GM19025 (cell line): Measurements from ENCODE around the gene GINS1.
"Not testable (repeated sequence)": the region's sequence is repeated elsewhere in the genome, so short reads cannot be mapped to it uniquely, and the experiment has no call there.

Experiments
- ATAC-seq: cut with Tn5 transposase; IDR thresholded peaks from one replicate; pipeline ENCODE4 v1.9.1; 2021; ENCODE audit warnings: mild to moderate bottlenecking, low read depth, moderate library complexity; ENCODE audit not compliant: unreplicated experiment

Gene GINS1

DNA sequence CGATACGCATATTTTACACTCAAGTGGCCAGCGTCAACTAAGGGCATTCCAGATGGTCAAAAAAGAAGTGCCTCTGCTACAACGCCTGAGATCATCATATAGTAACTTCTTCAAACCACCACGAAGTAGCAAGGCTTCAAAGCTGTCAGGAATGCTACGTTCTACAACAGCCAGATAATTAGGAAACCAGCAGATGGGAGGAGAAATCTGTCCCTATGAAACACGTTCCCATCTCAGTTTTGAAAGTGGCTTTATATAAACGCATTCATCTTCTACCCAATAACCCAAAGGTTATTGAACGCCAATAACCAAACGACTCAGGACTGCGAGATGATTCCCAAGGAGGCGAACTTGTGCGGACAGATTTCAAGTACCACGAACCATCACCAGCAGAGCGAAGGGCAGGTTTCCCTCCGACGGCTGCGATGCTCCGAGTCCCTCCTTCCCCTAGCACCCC is 18.0 kb upstream of the GINS1 start:
- no peak for ATAC-seq

DNA sequence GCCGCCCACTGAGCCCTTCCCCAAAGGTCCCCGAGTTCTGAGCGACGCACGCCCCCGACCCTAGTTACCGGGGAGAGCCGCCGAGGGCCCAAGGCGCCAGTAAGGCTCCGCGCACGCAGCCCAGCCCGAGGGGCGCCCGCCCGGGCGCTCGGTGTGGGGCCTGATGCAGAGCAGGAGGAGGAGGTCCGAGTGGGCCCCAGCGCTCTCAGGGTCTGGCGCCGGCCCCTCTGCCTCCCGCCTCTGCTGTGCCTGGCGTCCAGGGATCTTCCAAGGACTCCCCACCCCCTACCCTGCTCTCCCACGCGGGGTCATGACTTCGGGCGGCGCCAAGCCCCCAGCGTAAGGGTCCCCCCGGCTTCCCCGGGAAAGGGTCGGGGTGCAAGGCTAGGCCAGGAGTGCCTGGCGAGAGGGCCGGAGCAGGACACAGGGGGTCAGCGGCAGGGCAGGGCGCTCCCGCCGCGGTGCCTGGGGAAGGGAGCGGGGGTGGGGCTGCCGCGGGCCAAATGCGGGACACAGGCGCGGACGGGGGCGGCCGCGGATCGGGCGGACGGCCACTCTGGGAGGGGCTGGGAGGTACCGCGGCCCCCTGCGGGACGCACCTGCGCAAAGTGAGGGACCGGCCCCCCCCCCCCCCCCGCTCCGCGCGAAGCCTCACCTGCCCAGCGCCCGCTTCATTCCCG is 17.5 kb upstream of the GINS1 start:
- peak; percentile 19 for ATAC-seq

GRCh38 chr20:25390538-25391528 is 16.6 kb upstream of the GINS1 start, which contains the start of gene ABHD12:
TSS of gene ABHD12 (minus strand) at chr20:25390835. CDS start at chr20:25390703, 132 bp downstream.
- ATAC-seq = peak; percentile 93

- ATAC-seq = no peak
Measured at GRCh38 chr20:25394276-25394675, 13.2 kb upstream of the GINS1 start.

- no peak for ATAC-seq
Measured at GRCh38 chr20:25394996-25395395, 12.5 kb upstream of the GINS1 start.

GRCh38 chr20:25397096-25397495 is 10.4 kb upstream of the GINS1 start:
- ATAC-seq = no peak

DNA sequence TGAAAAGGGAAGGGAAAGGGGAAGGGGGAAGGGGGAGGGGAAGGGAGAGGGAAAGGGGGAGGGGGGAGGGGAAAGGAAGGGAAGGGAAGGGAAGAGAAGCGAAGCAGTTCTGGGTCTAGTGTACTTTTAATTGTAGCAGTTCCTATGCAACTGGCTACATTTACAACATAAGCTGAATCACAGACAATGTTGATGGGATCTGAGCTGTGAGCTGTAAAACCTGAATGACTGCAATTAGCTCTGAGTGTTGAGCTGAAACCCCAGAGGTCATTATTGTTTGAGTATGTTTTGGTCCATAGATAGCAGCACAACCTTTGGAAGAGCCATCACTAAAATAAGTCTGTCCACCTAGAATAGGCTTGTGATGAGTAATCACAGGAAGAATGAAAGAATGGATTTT is 9.7 kb upstream of the GINS1 start:
- ATAC-seq = no peak

DNA sequence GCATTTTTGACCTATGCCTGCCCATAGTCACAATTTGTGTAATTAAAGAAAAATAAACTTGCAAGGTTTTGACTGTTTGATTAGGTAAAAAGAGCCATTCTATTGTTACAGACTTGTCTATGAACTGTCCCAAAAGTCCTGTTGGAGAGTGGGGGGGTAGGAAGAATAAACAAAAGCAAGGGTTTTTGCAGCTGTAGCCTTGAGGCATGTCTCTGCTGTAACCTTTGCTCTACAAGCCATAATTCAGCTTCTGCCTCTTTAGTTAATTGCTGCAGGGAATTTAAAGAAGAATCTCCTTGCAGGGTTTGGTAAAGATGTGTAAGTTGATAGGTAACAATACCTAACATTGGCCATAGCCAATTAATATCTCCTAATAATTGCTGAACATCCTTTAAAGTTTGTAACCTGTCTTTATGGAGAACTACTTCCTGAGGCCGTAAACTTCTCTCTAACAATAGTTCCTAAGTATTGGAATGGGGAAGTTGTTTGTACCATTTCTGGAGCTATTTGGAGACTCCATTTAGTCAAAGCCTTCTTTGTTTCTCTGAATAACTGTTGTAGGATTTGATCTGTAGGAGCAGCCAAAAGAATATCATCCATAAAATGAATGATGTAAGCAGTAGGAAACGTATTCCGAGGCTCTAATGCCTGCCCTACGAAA is 9.0 kb upstream of the GINS1 start:
- no peak for ATAC-seq

GRCh38 chr20:25399037-25399430 is 8.4 kb upstream of the GINS1 start:
- ATAC-seq = peak; percentile 70

- ATAC-seq = not testable (repeated sequence)
Measured at GRCh38 chr20:25400291-25400732, 7.2 kb upstream of the GINS1 start.

- ATAC-seq = no peak
Measured at GRCh38 chr20:25402583-25402982, 4.9 kb upstream of the GINS1 start.

DNA sequence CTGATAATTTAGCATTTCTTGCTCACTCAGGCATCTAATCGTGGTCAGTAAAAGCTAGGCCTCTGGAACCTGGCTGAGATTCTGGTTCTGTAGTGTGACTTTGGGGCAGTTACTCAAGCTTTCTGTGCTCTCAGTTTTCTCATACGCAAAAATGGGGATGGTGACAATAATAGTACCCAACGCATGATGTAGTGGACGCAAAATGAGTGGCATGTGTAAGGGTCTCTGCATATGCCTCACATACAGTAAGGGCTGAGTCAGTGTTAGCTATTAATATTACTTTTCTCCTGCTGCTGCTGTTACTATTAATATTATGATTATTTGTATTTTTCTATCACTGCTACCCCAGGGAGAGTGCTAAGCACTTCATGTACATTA is 686 bp downstream of the GINS1 start:
- ATAC-seq = no peak

GRCh38 chr20:25408890-25409289 is 1.4 kb downstream of the GINS1 start:
- no peak for ATAC-seq

DNA sequence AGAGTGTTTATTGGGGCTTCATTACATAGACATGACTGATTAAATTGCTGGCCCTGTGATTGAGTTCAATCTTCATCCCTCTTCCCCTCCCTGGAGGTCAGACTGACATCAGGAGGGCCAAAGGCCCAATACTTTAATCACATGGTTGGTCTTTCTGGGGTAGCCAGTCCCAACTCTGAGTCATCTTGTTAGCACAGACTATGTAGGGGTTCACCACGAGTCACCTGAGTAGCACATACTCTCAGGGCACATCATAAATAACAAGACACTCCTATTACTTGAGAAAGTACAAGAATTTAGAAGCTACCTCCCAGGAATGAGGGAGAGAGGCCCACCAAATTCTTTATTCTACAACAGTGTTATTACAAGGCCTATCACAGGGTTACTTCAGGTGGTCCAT is 11.3 kb downstream of the GINS1 start:
- no peak for ATAC-seq

DNA sequence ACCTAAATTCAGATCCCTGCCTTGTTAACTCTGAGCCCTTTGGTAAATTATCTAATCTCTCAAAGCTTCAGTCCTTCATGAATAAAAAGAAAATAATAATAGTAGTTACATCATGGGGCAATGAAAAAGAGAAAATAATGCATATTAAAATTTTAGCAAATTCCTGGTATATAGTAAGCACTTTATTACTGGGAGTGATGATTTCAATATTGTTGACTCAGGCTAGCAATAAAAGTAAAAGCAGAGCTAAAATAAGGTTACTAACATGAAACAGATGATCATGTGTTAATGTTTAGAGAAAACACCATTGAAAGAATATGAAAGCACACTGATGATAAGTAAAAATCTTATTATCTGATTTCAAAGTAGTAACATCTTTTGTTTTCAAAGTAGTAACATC is 13.6 kb downstream of the GINS1 start:
- no peak for ATAC-seq

DNA sequence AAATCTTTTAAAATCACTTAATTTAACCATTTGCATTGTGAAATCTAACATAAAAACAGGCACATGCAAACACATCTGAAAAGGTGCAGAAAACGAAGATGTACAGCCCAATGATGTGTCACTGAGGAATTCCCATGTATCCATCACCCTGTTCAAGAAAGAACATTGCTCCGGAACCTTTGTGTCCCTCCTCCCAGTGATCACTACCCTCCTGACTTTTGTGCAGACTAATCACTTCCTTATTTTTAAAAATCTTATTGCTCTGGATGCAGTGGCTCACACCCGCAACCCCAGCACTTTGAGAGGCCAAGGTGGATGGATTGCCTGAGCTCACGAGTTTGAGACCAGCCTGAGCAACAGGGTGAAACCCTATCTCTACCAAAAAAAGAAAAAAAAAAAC is 14.6 kb downstream of the GINS1 start:
- ATAC-seq = no peak

DNA sequence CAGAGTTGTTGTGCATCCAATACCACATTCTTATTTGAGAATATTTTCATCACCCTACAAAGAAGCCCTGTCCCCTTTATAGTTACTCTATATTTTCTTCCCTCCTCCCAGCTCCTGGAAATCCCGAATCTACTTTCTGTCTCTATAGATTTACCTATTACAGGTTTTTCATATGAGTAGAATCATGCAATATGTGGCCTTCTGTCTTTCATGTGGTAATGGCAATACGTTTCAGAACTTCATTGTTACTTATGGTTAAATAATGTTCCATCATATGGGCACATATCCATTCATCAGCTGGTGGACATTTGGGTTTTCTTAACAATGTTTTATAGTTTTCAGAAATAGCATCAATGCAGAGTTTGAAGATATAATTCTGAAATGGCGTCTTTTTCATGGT is 17.1 kb downstream of the GINS1 start:
- ATAC-seq = no peak

DNA sequence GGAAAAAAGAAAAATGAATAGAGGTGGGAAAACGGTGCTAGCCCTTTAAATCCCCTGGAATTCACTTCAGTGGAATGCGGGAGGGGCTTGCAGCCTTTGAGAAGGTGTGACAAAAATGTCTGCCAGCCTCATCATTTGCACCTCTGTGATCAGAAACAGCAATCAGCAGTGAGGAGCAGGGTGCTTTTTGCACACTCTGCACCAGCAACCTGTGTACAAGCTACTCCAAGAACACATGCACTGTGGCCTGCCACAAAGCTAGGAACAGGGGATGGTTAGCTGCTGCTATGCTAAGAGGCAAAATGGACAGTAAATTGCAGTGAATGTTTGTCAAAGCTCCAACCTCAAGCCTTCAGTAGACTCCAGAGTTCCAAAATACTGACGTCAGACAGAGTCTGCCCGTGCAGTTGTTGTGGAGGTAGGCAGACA is 29.7 kb downstream of the GINS1 start:
- no peak for ATAC-seq

DNA sequence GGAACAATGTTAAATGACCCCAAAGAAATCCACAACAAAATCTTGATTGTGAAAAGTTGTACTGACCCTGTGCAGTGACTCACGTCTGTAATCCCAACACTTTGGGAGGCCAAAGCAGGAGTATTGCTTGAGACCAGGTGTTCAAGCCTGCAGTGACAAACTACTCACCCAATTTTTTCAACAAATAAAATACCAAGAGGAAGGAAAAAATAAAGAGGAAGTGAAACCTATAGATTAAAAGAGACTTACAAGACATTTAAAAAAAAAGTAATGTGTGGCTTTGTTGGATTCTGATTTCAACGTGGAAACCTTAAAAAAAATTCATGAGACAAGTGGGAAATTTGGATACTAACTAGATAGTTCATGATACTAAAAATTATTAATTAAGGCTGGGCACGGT is 31.9 kb downstream of the GINS1 start:
- no peak for ATAC-seq

DNA sequence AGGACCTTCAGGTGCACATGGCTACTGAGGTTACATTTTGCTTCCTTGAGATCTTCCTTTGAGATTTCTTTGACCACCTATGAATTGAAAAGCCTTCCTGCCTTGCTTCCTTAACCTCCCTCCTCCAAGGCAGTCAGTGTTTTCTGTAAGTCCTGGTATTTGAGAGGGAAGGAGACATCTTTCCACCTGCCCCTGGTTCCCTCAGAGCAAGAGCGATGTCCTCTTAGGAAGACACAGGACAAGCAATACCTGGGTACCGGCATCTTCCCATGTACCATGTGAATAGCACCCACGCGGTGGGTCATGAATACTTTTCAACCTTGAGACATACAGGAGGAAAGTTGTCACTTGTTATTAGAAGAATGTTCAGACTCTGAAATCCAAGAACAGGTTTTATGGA is 37.1 kb downstream of the GINS1 start:
- no peak for ATAC-seq

GRCh38 chr20:25447671-25448070 is 40.2 kb downstream of the GINS1 start:
- ATAC-seq = no peak
